Osteocyte (in vitro differentiated cells): Measurements from ENCODE around the gene LRIT1. TPM values are rescaled to one million over a fixed set of nuclear protein-coding genes. Genes with fewer than 3 reads are reported as not detected.
"Not testable (repeated sequence)": the region's sequence is repeated elsewhere in the genome, so short reads cannot be mapped to it uniquely, and the experiment has no call there.

Experiments used
- DNase-seq: peaks from one replicate; pipeline ENCODE4 v3.0.0; 2021; ENCODE audit warnings: mixed read lengths; ENCODE audit not compliant: unreplicated experiment; ENCODE audit errors: extremely low spot score
- H3K27ac Mint-ChIP-seq: one replicate; pipeline ENCODE4 v1.8.0; 2021; ENCODE audit warnings: mild to moderate bottlenecking, mixed read lengths; ENCODE audit not compliant: unreplicated experiment
- H3K27me3 Mint-ChIP-seq: one replicate; pipeline ENCODE4 v1.8.0; 2021; ENCODE audit warnings: mixed read lengths; ENCODE audit not compliant: unreplicated experiment
- H3K36me3 Mint-ChIP-seq: one replicate; pipeline ENCODE4 v1.8.0; 2021; ENCODE audit warnings: mixed read lengths; ENCODE audit not compliant: unreplicated experiment
- H3K4me1 Mint-ChIP-seq: one replicate; pipeline ENCODE4 v1.8.0; 2021; ENCODE audit warnings: mixed read lengths; ENCODE audit not compliant: unreplicated experiment
- H3K4me3 Mint-ChIP-seq: one replicate; pipeline ENCODE4 v1.8.0; 2021; ENCODE audit warnings: mild to moderate bottlenecking, moderate library complexity, mixed read lengths; ENCODE audit not compliant: unreplicated experiment
- H3K9me3 Mint-ChIP-seq: one replicate; pipeline ENCODE4 v1.8.0; 2021; ENCODE audit warnings: mixed read lengths; ENCODE audit not compliant: unreplicated experiment
- CTCF ChIP-seq: fragments of 200-600 bp; sonication (generic); IDR thresholded peaks from 2 replicates; pipeline ENCODE4 v1.5.0; 2021; ENCODE audit warnings: antibody characterized with exemption, mild to moderate bottlenecking, moderate library complexity
- long read RNA-seq: library from polyadenylated mRNA; unstranded; transcript quantifications from one replicate; pipeline ENCODE4 v2.0.0, GENCODE V29; 2021
- total RNA-seq: library from RNA; stranded (reverse); gene quantifications from 2 replicates; pipeline ENCODE4 v1.2.1, GENCODE V29; 2021

LRIT1 gene
- total RNA-seq = not detected in 2 replicates
- long read RNA-seq = 0 reads

- Mint-ChIP-seq H3K27ac (no peak within 1 kb of the TSS), H3K36me3 (no peaks in the 10 kb centered on the region), H3K4me1 (no peaks in the 10 kb centered on the region), H3K4me3 (no peak within 1 kb of the TSS), H3K9me3 (no peaks in the 10 kb centered on the region), H3K27me3 (peaks cover 24% of the 10 kb centered on the region)
- no peak for DNase-seq
- TF ChIP-seq CTCF = no peak
Measured at GRCh38 chr10:84241185-84241790, at the start of gene LRIT1. TSS of gene LRIT1 (minus strand) at chr10:84241546. CDS start at chr10:84241439, 107 bp downstream.

- H3K4me3 Mint-ChIP-seq = no peak overlapping the region
- no peak for TF ChIP-seq CTCF
- no peak for DNase-seq
- H3K4me1 Mint-ChIP-seq = no peaks in the 10 kb centered on the region
- H3K27ac Mint-ChIP-seq = no peak overlapping the region
- H3K27me3 Mint-ChIP-seq = peaks cover 2% of the 10 kb centered on the region
- no peaks in the 10 kb centered on the region for H3K9me3 Mint-ChIP-seq
- H3K36me3 Mint-ChIP-seq = no peaks in the 10 kb centered on the region
Measured at GRCh38 chr10:84290235-84290634, 48.9 kb upstream of the LRIT1 start.

- no peak overlapping the region for H3K27ac Mint-ChIP-seq
- H3K27me3 Mint-ChIP-seq = peaks cover 2% of the 10 kb centered on the region
- H3K9me3 Mint-ChIP-seq = no peaks in the 10 kb centered on the region
- DNase-seq = no peak
- H3K36me3 Mint-ChIP-seq = no peaks in the 10 kb centered on the region
- H3K4me3 Mint-ChIP-seq = no peak overlapping the region
- TF ChIP-seq CTCF = no peak
- H3K4me1 Mint-ChIP-seq = no peaks in the 10 kb centered on the region
Measured at GRCh38 chr10:84289521-84290200, 48.3 kb upstream of the LRIT1 start.

GRCh38 chr10:84288151-84288550 is 46.8 kb upstream of the LRIT1 start:
- peaks cover 2% of the 10 kb centered on the region for H3K27me3 Mint-ChIP-seq
- no peak for DNase-seq
- TF ChIP-seq CTCF = no peak
- H3K4me3 Mint-ChIP-seq = no peak overlapping the region
- H3K36me3 Mint-ChIP-seq = no peaks in the 10 kb centered on the region
- H3K9me3 Mint-ChIP-seq = no peaks in the 10 kb centered on the region
- no peaks in the 10 kb centered on the region for H3K4me1 Mint-ChIP-seq
- no peak overlapping the region for H3K27ac Mint-ChIP-seq

- Mint-ChIP-seq H3K9me3 (no peaks in the 10 kb centered on the region), H3K27ac (no peak overlapping the region), H3K4me1 (no peaks in the 10 kb centered on the region), H3K4me3 (no peak overlapping the region), H3K36me3 (no peaks in the 10 kb centered on the region), H3K27me3 (peaks cover 2% of the 10 kb centered on the region)
- no peak for DNase-seq
- no peak for TF ChIP-seq CTCF
Measured at GRCh38 chr10:84286695-84287094, 45.3 kb upstream of the LRIT1 start.

- not testable (repeated sequence) for DNase-seq, H3K4me1 Mint-ChIP-seq, H3K27ac Mint-ChIP-seq, H3K9me3 Mint-ChIP-seq, H3K36me3 Mint-ChIP-seq
- peak overlapping the region; percentile 77 for H3K4me3 Mint-ChIP-seq
- peaks cover 38% of the 10 kb centered on the region for H3K27me3 Mint-ChIP-seq
Measured at GRCh38 chr10:84279876-84280475, 38.6 kb upstream of the LRIT1 start.
